GM23338 (cell line): ENCODE data around the gene ANKRD55. TPM values are rescaled to one million over a fixed set of nuclear protein-coding genes. Genes with fewer than 3 reads are reported as not detected.
A peak's percentile ranks its signal among the peaks of the same experiment; 100 is the strongest.
"Not testable (repeated sequence)": the region's sequence is repeated elsewhere in the genome, so short reads cannot be mapped to it uniquely, and the experiment has no call there.

Experiments
- ATAC-seq: fragments of 200-7000 bp; cut with Tn5 transposase; 3 replicates; pipeline ENCODE4 v1.9.1; 2020
- DNase-seq: peaks from one replicate; pipeline ENCODE4 v3.0.0-alpha.2; 2015; ENCODE audit warnings: low spot score
- H2AFZ ChIP-seq: fragments of 200-600 bp; sonication (generic); 2 replicates; pipeline ENCODE4 v1.8.0; 2016; ENCODE audit warnings: antibody characterized with exemption, mild to moderate bottlenecking, moderate library complexity
- H3F3A ChIP-seq: fragments of 200-600 bp; sonication (generic); replicated peaks from 2 replicates; pipeline ENCODE4 v1.8.0; 2017; ENCODE audit warnings: antibody characterized with exemption, mixed run types, low read depth
- H3K27ac ChIP-seq: fragments of 200-600 bp; sonication (generic); 2 replicates; pipeline ENCODE4 v1.6.1; 2016; ENCODE audit warnings: low read depth
- H3K27me3 ChIP-seq: fragments of 200-600 bp; sonication (generic); 2 replicates; pipeline ENCODE4 v1.8.0; 2016; ENCODE audit warnings: mild to moderate bottlenecking, mixed run types, moderate library complexity; ENCODE audit not compliant: insufficient read depth
- H3K36me3 ChIP-seq: fragments of 200-600 bp; sonication (generic); 2 replicates; pipeline ENCODE4 v1.8.0; 2016; ENCODE audit warnings: mild to moderate bottlenecking; ENCODE audit not compliant: insufficient read depth
- H3K4me1 ChIP-seq: fragments of 200-600 bp; sonication (generic); 2 replicates; pipeline ENCODE4 v1.8.0; 2016; ENCODE audit warnings: mild to moderate bottlenecking, moderate library complexity; ENCODE audit not compliant: insufficient read depth
- H3K4me2 ChIP-seq: fragments of 200-600 bp; sonication (generic); 2 replicates; pipeline ENCODE4 v1.7.1; 2017; ENCODE audit warnings: mixed run types
- H3K4me3 ChIP-seq: fragments of 200-600 bp; sonication (generic); 2 replicates; pipeline ENCODE4 v1.6.1; 2016; ENCODE audit warnings: mixed run types
- H3K79me2 ChIP-seq: fragments of 200-600 bp; sonication (generic); replicated peaks from 2 replicates; pipeline ENCODE4 v1.8.0; 2017; ENCODE audit warnings: mild to moderate bottlenecking; ENCODE audit not compliant: insufficient read depth
- H3K9me2 ChIP-seq: fragments of 200-600 bp; sonication (generic); 2 replicates; pipeline ENCODE4 v1.8.0; 2017; ENCODE audit not compliant: insufficient read depth
- H4K20me1 ChIP-seq: fragments of 200-600 bp; sonication (generic); replicated peaks from 2 replicates; pipeline ENCODE4 v1.8.0; 2017; ENCODE audit warnings: mild to moderate bottlenecking; ENCODE audit not compliant: insufficient read depth
- H3K27ac Mint-ChIP-seq: 2 replicates; pipeline ENCODE4 v1.8.0; 2020; ENCODE audit warnings: inconsistent platforms, mild to moderate bottlenecking, moderate library complexity, mixed read lengths
- H3K27me3 Mint-ChIP-seq: 3 replicates; pipeline ENCODE4 v1.8.0; 2022; ENCODE audit warnings: low read depth, mild to moderate bottlenecking, moderate library complexity, mixed read lengths, inconsistent platforms; ENCODE audit not compliant: insufficient read depth, poor library complexity
- H3K36me3 Mint-ChIP-seq: 3 replicates; pipeline ENCODE4 v1.8.0; 2021; ENCODE audit warnings: low read depth, mild to moderate bottlenecking, inconsistent platforms, moderate library complexity, mixed read lengths
- H3K4me1 Mint-ChIP-seq: 3 replicates; pipeline ENCODE4 v1.8.0; 2020; ENCODE audit warnings: mild to moderate bottlenecking, inconsistent platforms, mixed read lengths
- H3K4me3 Mint-ChIP-seq: 3 replicates; pipeline ENCODE4 v1.8.0; 2021; ENCODE audit warnings: moderate library complexity, mild to moderate bottlenecking, inconsistent platforms, mixed read lengths
- H3K9me3 Mint-ChIP-seq: 3 replicates; pipeline ENCODE4 v1.8.0; 2020; ENCODE audit warnings: moderate library complexity, mild to moderate bottlenecking, inconsistent platforms, mixed read lengths
- EZH2 ChIP-seq: fragments of 200-600 bp; sonication (generic); IDR thresholded peaks from one replicate; pipeline ENCODE4 v1.8.0; 2017; ENCODE audit warnings: antibody characterized with exemption, mild to moderate bottlenecking, low read depth; ENCODE audit not compliant: unreplicated experiment
- JUNB ChIP-seq: IDR thresholded peaks from one replicate; pipeline ENCODE4 v1.6.1; 2016; ENCODE audit warnings: antibody characterized with exemption; ENCODE audit not compliant: unreplicated experiment
- NANOG ChIP-seq: IDR thresholded peaks from 2 replicates; pipeline ENCODE4 v1.6.1; 2016; ENCODE audit warnings: antibody characterized with exemption, borderline replicate concordance
- ZNF114 ChIP-seq: fragments of 250-450 bp; sonication (Bioruptor Pico); IDR thresholded peaks from 2 replicates; pipeline ENCODE4 v1.5.0; 2020; ENCODE audit warnings: mild to moderate bottlenecking, moderate library complexity
- ZNF331 ChIP-seq: fragments of 250-450 bp; sonication (Bioruptor Pico); IDR thresholded peaks from 2 replicates; pipeline ENCODE4 v1.5.0; 2020; ENCODE audit warnings: low read depth, mild to moderate bottlenecking, moderate library complexity
- polyA plus RNA-seq: library from polyadenylated mRNA; unstranded; fragments of >200 nt; fragmentation: Nextera tagmentation; extraction: Ambion mirVana; gene quantifications from 2 replicates; pipeline ENCODE4 v1.2.1, GENCODE V29; 2016
- total RNA-seq: library from RNA; depleted of rRNA; stranded (reverse); fragments of >200 nt; shearing (Covaris generic); gene quantifications from 2 replicates; pipeline ENCODE4 v1.2.3, GENCODE V29; 2014
- TF ChIP-seq, protein P1 (sequence below), 2 experiments: fragments of 200-600 bp in 1 of 2; sonication (generic) in 1 of 2; conservative IDR thresholded peaks; 2 replicates each; pipeline versions ENCODE4 v1.5.1 to v1.6.1; 2016 to 2017; ENCODE audit warnings: antibody characterized with exemption in 2 of 2, low read depth in 2 of 2, mild to moderate bottlenecking in 2 of 2, moderate library complexity in 1 of 2
- TF ChIP-seq, protein P2 (sequence below): fragments of 250-450 bp; sonication (Bioruptor Pico); IDR thresholded peaks from 2 replicates; pipeline ENCODE4 v1.5.0; 2020; ENCODE audit warnings: mild to moderate bottlenecking, moderate library complexity

ANKRD55 gene
- total and polyA plus RNA-seq, 2 experiments from 2014 or later, result not detected

DNA sequence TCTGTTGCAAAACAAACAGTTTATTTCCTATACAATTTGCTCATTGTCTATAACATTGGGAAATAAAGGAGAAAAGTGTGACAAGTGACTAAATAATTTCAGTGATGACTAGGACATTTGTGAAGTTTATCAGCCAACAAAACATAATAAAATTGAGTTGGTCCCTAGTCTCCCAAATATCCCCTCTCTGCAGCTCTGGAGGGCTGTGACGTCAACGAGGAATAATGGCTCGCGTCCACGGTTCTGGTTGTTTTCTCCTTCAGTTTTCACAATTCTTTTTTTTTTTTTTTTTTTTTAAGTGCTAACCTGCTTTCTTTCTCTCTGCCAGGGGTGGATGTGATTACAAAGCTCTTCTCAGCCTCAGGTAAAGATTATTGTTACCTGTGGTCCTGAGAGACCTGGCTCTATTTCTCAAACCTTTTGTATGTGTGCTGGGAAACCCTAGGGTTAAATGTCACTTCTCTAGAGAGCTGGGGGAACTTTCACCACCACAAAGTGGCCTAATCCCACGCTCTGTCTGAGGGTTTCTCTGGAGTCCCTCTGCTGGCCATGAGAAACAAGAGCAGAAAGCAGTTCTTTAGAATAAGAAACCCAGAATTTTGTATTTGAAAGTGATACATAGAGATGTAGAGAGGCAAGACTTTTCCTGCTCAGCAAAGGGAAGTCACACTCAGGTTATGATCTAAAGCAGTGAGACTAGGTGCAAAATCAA, 36.2 kb upstream of the ANKRD55 start:
- no peak overlapping the region for H3K27ac ChIP-seq
- Mint-ChIP-seq H3K27ac (no peak overlapping the region), H3K9me3 (no peaks in the 10 kb centered on the region), H3K27me3 (peaks cover 4% of the 10 kb centered on the region), H3K4me1 (peaks cover 4% of the 10 kb centered on the region; the same call in 2 of the 3 replicates), H3K36me3 (no peaks in the 10 kb centered on the region), H3K4me3 (no peak overlapping the region)
- no peak overlapping the region for H3K4me2 ChIP-seq
- no peaks in the 10 kb centered on the region for H3K36me3 ChIP-seq
- no peaks in the 10 kb centered on the region for H3F3A ChIP-seq
- H3K4me1 ChIP-seq, result no peaks in the 10 kb centered on the region
- no peak overlapping the region for H3K4me3 ChIP-seq
- ATAC-seq (peak; percentile 81), DNase-seq (peak; percentile 65)
- no peaks in the 10 kb centered on the region for H3K27me3 ChIP-seq
- TF ChIP-seq JUNB, result no peak
- TF ChIP-seq, protein P1, sequence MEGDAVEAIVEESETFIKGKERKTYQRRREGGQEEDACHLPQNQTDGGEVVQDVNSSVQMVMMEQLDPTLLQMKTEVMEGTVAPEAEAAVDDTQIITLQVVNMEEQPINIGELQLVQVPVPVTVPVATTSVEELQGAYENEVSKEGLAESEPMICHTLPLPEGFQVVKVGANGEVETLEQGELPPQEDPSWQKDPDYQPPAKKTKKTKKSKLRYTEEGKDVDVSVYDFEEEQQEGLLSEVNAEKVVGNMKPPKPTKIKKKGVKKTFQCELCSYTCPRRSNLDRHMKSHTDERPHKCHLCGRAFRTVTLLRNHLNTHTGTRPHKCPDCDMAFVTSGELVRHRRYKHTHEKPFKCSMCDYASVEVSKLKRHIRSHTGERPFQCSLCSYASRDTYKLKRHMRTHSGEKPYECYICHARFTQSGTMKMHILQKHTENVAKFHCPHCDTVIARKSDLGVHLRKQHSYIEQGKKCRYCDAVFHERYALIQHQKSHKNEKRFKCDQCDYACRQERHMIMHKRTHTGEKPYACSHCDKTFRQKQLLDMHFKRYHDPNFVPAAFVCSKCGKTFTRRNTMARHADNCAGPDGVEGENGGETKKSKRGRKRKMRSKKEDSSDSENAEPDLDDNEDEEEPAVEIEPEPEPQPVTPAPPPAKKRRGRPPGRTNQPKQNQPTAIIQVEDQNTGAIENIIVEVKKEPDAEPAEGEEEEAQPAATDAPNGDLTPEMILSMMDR (conservative IDR thresholded peaks at IDR 0.05; ENCODE audit: low read depth in 2 of 2), result peak; percentile 51 to 56
- no peaks in the 10 kb centered on the region for H3K79me2 ChIP-seq
- H3K9me2 ChIP-seq, result no peaks in the 10 kb centered on the region
- H2AFZ ChIP-seq, result no peak overlapping the region
- H4K20me1 ChIP-seq, result no peaks in the 10 kb centered on the region

DNA sequence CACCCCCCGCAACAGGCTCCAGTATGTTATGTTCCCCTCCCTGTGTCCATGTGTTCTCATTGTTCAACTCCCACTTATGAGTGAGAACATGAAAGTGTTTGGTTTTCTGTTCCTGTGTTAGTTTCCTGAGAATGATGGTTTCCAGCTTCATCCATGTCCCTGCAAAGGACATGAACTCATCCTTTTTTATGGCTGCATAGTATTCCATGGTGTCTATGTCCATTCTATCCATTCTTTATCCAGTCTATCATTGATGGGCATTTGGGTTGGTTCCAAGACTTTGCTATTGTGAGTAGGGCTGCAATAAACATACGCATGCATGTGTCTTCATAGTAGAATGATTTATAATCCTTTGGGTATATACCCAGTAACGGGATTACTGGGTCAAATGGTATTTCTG, 35.6 kb upstream of the ANKRD55 start:
- not testable (repeated sequence) for H3K27ac ChIP-seq, H3K79me2 ChIP-seq, H3K27me3 ChIP-seq, H4K20me1 ChIP-seq, H3K9me2 ChIP-seq, H3K4me3 Mint-ChIP-seq, H3K9me3 Mint-ChIP-seq, H3K4me2 ChIP-seq, H3K36me3 Mint-ChIP-seq, H3K27ac Mint-ChIP-seq, H3K4me3 ChIP-seq, H2AFZ ChIP-seq, DNase-seq, H3K36me3 ChIP-seq, H3F3A ChIP-seq, H3K27me3 Mint-ChIP-seq, H3K4me1 Mint-ChIP-seq, ATAC-seq, H3K4me1 ChIP-seq

DNA sequence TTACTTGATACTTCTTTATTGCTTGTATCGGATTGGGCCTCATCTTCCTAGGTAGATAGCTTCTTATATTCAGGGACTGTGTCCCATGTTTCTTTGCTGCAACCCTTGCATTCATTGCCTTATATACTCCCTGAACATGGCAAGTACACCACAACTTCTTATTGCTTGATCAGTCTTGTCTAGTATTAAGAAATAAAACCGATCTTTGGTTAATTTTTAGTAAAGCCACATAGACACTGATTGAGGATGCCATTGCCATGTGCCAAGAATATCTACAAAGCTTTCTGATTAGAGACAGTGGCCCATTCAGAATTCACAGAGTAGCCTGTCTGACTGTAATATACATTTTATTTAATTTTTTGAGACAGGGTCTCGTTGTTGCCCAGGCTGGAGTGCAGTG, 34.7 kb upstream of the ANKRD55 start:
- Histone ChIP-seq H3K4me1 (no peaks in the 10 kb centered on the region), H4K20me1 (no peaks in the 10 kb centered on the region), H3K79me2 (no peaks in the 10 kb centered on the region), H3K4me3 (no peak overlapping the region), H3F3A (no peaks in the 10 kb centered on the region), H3K4me2 (no peak overlapping the region), H2AFZ (no peak overlapping the region), H3K36me3 (no peaks in the 10 kb centered on the region), H3K27me3 (no peaks in the 10 kb centered on the region), H3K27ac (no peak overlapping the region), H3K9me2 (no peaks in the 10 kb centered on the region)
- H3K4me1 Mint-ChIP-seq, result peaks cover 4% of the 10 kb centered on the region; the same call in 2 of the 3 replicates
- peaks cover 4% of the 10 kb centered on the region for H3K27me3 Mint-ChIP-seq
- H3K4me3 Mint-ChIP-seq, result no peak overlapping the region
- DNase-seq (no peak), ATAC-seq (no peak)
- no peak overlapping the region for H3K27ac Mint-ChIP-seq
- no peaks in the 10 kb centered on the region for H3K36me3 Mint-ChIP-seq
- no peaks in the 10 kb centered on the region for H3K9me3 Mint-ChIP-seq
- TF ChIP-seq ZNF331, result no peak
- no peak for TF ChIP-seq JUNB
- no peak for TF ChIP-seq ZNF114
- TF ChIP-seq NANOG, result no peak
- TF ChIP-seq EZH2, result no peak
- TF ChIP-seq, protein P2, sequence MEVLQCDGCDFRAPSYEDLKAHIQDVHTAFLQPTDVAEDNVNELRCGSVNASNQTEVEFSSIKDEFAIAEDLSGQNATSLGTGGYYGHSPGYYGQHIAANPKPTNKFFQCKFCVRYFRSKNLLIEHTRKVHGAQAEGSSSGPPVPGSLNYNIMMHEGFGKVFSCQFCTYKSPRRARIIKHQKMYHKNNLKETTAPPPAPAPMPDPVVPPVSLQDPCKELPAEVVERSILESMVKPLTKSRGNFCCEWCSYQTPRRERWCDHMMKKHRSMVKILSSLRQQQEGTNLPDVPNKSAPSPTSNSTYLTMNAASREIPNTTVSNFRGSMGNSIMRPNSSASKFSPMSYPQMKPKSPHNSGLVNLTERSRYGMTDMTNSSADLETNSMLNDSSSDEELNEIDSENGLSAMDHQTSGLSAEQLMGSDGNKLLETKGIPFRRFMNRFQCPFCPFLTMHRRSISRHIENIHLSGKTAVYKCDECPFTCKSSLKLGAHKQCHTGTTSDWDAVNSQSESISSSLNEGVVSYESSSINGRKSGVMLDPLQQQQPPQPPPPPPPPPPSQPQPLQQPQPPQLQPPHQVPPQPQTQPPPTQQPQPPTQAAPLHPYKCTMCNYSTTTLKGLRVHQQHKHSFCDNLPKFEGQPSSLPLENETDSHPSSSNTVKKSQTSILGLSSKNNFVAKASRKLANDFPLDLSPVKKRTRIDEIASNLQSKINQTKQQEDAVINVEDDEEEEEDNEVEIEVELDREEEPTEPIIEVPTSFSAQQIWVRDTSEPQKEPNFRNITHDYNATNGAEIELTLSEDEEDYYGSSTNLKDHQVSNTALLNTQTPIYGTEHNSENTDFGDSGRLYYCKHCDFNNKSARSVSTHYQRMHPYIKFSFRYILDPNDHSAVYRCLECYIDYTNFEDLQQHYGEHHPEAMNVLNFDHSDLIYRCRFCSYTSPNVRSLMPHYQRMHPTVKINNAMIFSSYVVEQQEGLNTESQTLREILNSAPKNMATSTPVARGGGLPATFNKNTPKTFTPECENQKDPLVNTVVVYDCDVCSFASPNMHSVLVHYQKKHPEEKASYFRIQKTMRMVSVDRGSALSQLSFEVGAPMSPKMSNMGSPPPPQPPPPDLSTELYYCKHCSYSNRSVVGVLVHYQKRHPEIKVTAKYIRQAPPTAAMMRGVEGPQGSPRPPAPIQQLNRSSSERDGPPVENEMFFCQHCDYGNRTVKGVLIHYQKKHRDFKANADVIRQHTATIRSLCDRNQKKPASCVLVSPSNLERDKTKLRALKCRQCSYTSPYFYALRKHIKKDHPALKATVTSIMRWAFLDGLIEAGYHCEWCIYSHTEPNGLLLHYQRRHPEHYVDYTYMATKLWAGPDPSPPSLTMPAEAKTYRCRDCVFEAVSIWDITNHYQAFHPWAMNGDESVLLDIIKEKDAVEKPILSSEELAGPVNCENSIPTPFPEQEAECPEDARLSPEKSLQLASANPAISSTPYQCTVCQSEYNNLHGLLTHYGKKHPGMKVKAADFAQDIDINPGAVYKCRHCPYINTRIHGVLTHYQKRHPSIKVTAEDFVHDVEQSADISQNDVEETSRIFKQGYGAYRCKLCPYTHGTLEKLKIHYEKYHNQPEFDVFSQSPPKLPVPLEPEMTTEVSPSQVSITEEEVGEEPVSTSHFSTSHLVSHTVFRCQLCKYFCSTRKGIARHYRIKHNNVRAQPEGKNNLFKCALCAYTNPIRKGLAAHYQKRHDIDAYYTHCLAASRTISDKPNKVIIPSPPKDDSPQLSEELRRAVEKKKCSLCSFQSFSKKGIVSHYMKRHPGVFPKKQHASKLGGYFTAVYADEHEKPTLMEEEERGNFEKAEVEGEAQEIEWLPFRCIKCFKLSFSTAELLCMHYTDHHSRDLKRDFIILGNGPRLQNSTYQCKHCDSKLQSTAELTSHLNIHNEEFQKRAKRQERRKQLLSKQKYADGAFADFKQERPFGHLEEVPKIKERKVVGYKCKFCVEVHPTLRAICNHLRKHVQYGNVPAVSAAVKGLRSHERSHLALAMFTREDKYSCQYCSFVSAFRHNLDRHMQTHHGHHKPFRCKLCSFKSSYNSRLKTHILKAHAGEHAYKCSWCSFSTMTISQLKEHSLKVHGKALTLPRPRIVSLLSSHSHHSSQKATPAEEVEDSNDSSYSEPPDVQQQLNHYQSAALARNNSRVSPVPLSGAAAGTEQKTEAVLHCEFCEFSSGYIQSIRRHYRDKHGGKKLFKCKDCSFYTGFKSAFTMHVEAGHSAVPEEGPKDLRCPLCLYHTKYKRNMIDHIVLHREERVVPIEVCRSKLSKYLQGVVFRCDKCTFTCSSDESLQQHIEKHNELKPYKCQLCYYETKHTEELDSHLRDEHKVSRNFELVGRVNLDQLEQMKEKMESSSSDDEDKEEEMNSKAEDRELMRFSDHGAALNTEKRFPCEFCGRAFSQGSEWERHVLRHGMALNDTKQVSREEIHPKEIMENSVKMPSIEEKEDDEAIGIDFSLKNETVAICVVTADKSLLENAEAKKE (CRISPR knock-in tag), result no peak
